Measurements from ENCODE around the gene RAET1E. TPM values are rescaled to one million over a fixed set of nuclear protein-coding genes. Genes with fewer than 3 reads are reported as not detected.

The RAET1E gene
- total and polyA plus RNA-seq, 2 experiments from 2014 or later: not detected

- H4K20me1 ChIP-seq (replicated peaks; ENCODE audit: insufficient read depth): peaks cover 13% of the 10 kb centered on the region; the same call in 1 of the 2 replicates
- DNase-seq (ENCODE audit: low spot score) (no peak), ATAC-seq (no peak)
- no peaks in the 10 kb centered on the region for H3K36me3 Mint-ChIP-seq (ENCODE audit: low read depth)
- no peaks in the 10 kb centered on the region for H3F3A ChIP-seq (replicated peaks; ENCODE audit: low read depth)
- no peak for TF ChIP-seq CTCF (conservative IDR thresholded peaks at IDR 0.05; ENCODE audit: low read depth in 2 of 2)
- no peak for TF ChIP-seq EZH2phosphoT487 (IDR thresholded peaks at IDR 0.05; ENCODE audit: unreplicated experiment)
- no peak for TF ChIP-seq ZNF114 (CRISPR knock-in tag; IDR thresholded peaks at IDR 0.05)
- no peak for TF ChIP-seq NANOG (IDR thresholded peaks at IDR 0.05; ENCODE audit: borderline replicate concordance)
- no peak overlapping the region for H3K4me2 ChIP-seq
- no peak overlapping the region for H3K4me3 ChIP-seq
- H3K79me2 ChIP-seq (replicated peaks; ENCODE audit: insufficient read depth): peaks cover 10% of the 10 kb centered on the region; the same call in 1 of the 2 replicates
- H3K27ac ChIP-seq (ENCODE audit: low read depth): no peak overlapping the region
- no peaks in the 10 kb centered on the region for H3K27me3 ChIP-seq (ENCODE audit: insufficient read depth)
- no peak overlapping the region for H3K27ac Mint-ChIP-seq
- H3K9me3 Mint-ChIP-seq: no peaks in the 10 kb centered on the region
- H2AFZ ChIP-seq: no peak overlapping the region
- peaks cover 48% of the 10 kb centered on the region for H3K4me1 Mint-ChIP-seq
- H3K27me3 Mint-ChIP-seq (ENCODE audit: insufficient read depth, low read depth, poor library complexity): peaks cover 3% of the 10 kb centered on the region
- H3K4me3 Mint-ChIP-seq: no peak overlapping the region
- peaks cover 24% of the 10 kb centered on the region for H3K4me1 ChIP-seq (ENCODE audit: insufficient read depth)
- H3K36me3 ChIP-seq (ENCODE audit: insufficient read depth): no peaks in the 10 kb centered on the region
- no peaks in the 10 kb centered on the region for H3K9me2 ChIP-seq (ENCODE audit: insufficient read depth)
These were observed 41.5 kb downstream of the RAET1E start for GRCh38 chr6:149856256-149856994.

- peaks cover under 1% of the 10 kb centered on the region for H3K27me3 Mint-ChIP-seq (ENCODE audit: insufficient read depth, low read depth, poor library complexity)
- DNase-seq (ENCODE audit: low spot score) (no peak), ATAC-seq (no peak)
- no peak for TF ChIP-seq ZNF114 (CRISPR knock-in tag; IDR thresholded peaks at IDR 0.05)
- TF ChIP-seq EZH2phosphoT487 (IDR thresholded peaks at IDR 0.05; ENCODE audit: unreplicated experiment): no peak
- TF ChIP-seq REST (IDR thresholded peaks at IDR 0.05; ENCODE audit: unreplicated experiment): no peak
- no peak for TF ChIP-seq CTCF (conservative IDR thresholded peaks at IDR 0.05; ENCODE audit: low read depth in 2 of 2)
- TF ChIP-seq ETS1 (IDR thresholded peaks at IDR 0.05): no peak
- no peak for TF ChIP-seq STAT1 (IDR thresholded peaks at IDR 0.05; ENCODE audit: unreplicated experiment)
- no peak for TF ChIP-seq NANOG (IDR thresholded peaks at IDR 0.05; ENCODE audit: borderline replicate concordance)
- no peak for TF ChIP-seq EZH2 (IDR thresholded peaks at IDR 0.05; ENCODE audit: low read depth, unreplicated experiment)
- TF ChIP-seq ZNF331 (CRISPR knock-in tag; IDR thresholded peaks at IDR 0.05; ENCODE audit: low read depth): no peak
- H4K20me1 ChIP-seq (replicated peaks; ENCODE audit: insufficient read depth): peaks cover 11% of the 10 kb centered on the region; the same call in 1 of the 2 replicates
- peaks cover 10% of the 10 kb centered on the region; the same call in 1 of the 2 replicates for H3K79me2 ChIP-seq (replicated peaks; ENCODE audit: insufficient read depth)
- H3F3A ChIP-seq (replicated peaks; ENCODE audit: low read depth): no peaks in the 10 kb centered on the region
- H3K27ac Mint-ChIP-seq: no peak overlapping the region
- H2AFZ ChIP-seq: no peak overlapping the region
- no peaks in the 10 kb centered on the region for H3K36me3 Mint-ChIP-seq (ENCODE audit: low read depth)
- H3K4me2 ChIP-seq: peak overlapping the region; percentile 35; the same call in 1 of the 2 replicates
- no peaks in the 10 kb centered on the region for H3K27me3 ChIP-seq (ENCODE audit: insufficient read depth)
- peaks cover 41% of the 10 kb centered on the region for H3K4me1 Mint-ChIP-seq
- peaks cover 24% of the 10 kb centered on the region for H3K4me1 ChIP-seq (ENCODE audit: insufficient read depth)
- H3K4me3 ChIP-seq: no peak overlapping the region
- no peaks in the 10 kb centered on the region for H3K9me2 ChIP-seq (ENCODE audit: insufficient read depth)
- no peaks in the 10 kb centered on the region for H3K9me3 Mint-ChIP-seq
- no peak overlapping the region for H3K4me3 Mint-ChIP-seq
- H3K36me3 ChIP-seq (ENCODE audit: insufficient read depth): no peaks in the 10 kb centered on the region
- no peak overlapping the region for H3K27ac ChIP-seq (ENCODE audit: low read depth)
These were observed 42.2 kb downstream of the RAET1E start for GRCh38 chr6:149855741-149856140.
